Measurements from ENCODE around the gene TRIM49B.
"Not testable (repeated sequence)": the region's sequence is repeated elsewhere in the genome, so short reads cannot be mapped to it uniquely, and the experiment has no call there.

Gene TRIM49B

GRCh38 chr11:49028523-49028922, at the start of gene TRIM49B:
TSS of gene TRIM49B (plus strand) at chr11:49028823. CDS start at chr11:49031600, 2,777 bp downstream.
- not testable (repeated sequence) for DNase-seq

- DNase-seq, result not testable (repeated sequence)
Measured at GRCh38 chr11:48983785-48984184, 44.8 kb upstream of the TRIM49B start, which contains the start of gene TRIM51G. TSS of gene TRIM51G (minus strand) at chr11:48983885. CDS start at chr11:48981695, 2,190 bp downstream.

- DNase-seq, result not testable (repeated sequence)
Measured at GRCh38 chr11:49048229-49048628, 19.6 kb downstream of the TRIM49B start.

DNA sequence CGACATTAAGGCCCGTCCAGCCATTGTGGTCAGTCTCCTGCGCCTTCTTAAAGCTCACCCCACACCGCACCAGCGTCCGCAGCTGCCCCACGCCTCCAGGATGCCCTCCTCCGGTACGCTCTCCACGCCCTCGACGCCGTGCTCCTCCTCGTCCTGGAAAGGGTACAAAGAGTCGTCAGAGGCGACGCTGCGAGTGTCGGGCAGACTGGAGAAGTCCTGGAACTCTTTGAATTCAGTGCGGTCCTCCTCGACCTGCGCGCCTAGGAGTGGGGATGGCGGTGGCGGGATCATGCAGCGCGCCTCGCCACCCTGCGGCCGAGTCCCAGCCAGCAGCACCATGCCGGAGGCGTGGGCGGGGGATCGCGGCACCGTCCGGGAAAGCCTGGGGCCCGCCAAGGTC, 21.2 kb downstream of the TRIM49B start:
- not testable (repeated sequence) for DNase-seq

DNA sequence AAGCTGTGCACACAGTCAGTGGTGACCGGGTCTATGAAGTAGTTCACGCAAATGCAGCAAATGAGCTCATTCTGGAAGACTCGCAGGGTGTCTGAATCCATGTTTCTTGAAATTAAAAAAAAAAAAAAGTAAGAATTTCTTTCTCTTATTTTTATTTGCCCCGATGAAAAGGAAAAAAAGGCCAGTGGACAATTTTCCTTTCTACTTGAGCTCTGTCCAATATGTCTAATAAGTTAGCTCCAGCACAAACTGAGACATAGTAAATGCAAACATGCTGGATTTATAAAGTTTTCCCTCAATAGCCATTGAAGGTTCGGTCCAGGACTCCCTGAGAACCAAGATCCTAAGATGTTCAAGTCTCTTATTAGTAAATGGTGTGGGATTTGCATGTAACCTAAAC, 30.4 kb downstream of the TRIM49B start, which contains the start of gene TRIM64C:
Gene TRIM64C, minus strand, starts transcription at position 101 of the 400 bp plus-strand sequence. Its CDS starts 0 bp downstream, at position 101.
- not testable (repeated sequence) for DNase-seq

GRCh38 chr11:49069897-49070296, 41.3 kb downstream of the TRIM49B start:
- DNase-seq, result not testable (repeated sequence)

All from NCI-H2029 treated with DMSO at 0.1 percent for 48 hours (cell line).